Common myeloid progenitor, CD34-positive (primary cell): ENCODE data around the gene SNRNP48.

Experiments used
- CTCF ChIA-PET: fragments of 350-600 bp; sonication (Branson Sonifier 250); formaldehyde crosslinking; loops from one replicate; lab custom pipeline; 2021; ENCODE audit warnings: antibody characterized with exemption; lab: Charles Lee
- POLR2A ChIA-PET: fragments of 350-600 bp; sonication (Branson Sonifier 250); formaldehyde crosslinking; loops from one replicate; lab custom pipeline; 2021; ENCODE audit warnings: antibody characterized with exemption; lab: Charles Lee
- DNase-seq, 3 donors: peaks; one replicate each; pipeline versions ENCODE4 v3.0.0 to v3.0.0-alpha.2; 2013
- H3K27ac ChIP-seq, 2 experiments: 1 replicate in 1 of 2; 2 replicates in 1 of 2; pipeline ENCODE4 v1.7.0; 2013; ENCODE audit warnings: inconsistent platforms in 2 of 2, low read length in 2 of 2, mild to moderate bottlenecking in 2 of 2, low read depth in 1 of 2, moderate library complexity in 1 of 2; ENCODE audit not compliant: severe bottlenecking in 2 of 2, insufficient read depth in 1 of 2, poor library complexity in 1 of 2
- H3K27me3 ChIP-seq, 5 experiments: replicated peaks in 2 of 5; 1 replicate in 3 of 5; 2 replicates in 2 of 5; pipeline versions ENCODE4 v1.6.1 to v1.7.0; 2013; ENCODE audit warnings: low read length in 4 of 5, mild to moderate bottlenecking in 2 of 5, moderate library complexity in 2 of 5, inconsistent platforms in 1 of 5; ENCODE audit not compliant: insufficient read depth in 5 of 5, control insufficient read depth in 4 of 5
- H3K36me3 ChIP-seq, 4 experiments: 1 replicate in 2 of 4; 2 replicates in 2 of 4; pipeline versions ENCODE4 v1.6.1 to v1.7.0; 2013; ENCODE audit warnings: low read length in 3 of 4, control low read depth in 1 of 4, mild to moderate bottlenecking in 1 of 4; ENCODE audit not compliant: control insufficient read depth in 4 of 4, insufficient read depth in 4 of 4
- H3K4me1 ChIP-seq, 4 experiments: 1 replicate in 3 of 4; 2 replicates in 1 of 4; pipeline versions ENCODE4 v1.6.1 to v1.7.1; 2013; ENCODE audit warnings: low read length in 3 of 4, mild to moderate bottlenecking in 3 of 4, control low read depth in 1 of 4, inconsistent platforms in 1 of 4, moderate library complexity in 1 of 4; ENCODE audit not compliant: control insufficient read depth in 4 of 4, insufficient read depth in 4 of 4; ENCODE audit errors: control extremely low read depth in 1 of 4
- H3K4me3 ChIP-seq, 7 experiments: 1 replicate in 4 of 7; 2 replicates in 3 of 7; pipeline versions ENCODE4 v1.5.1 to v1.7.0; 2013; ENCODE audit warnings: mild to moderate bottlenecking in 7 of 7, low read length in 6 of 7, moderate library complexity in 6 of 7, inconsistent platforms in 2 of 7, low read depth in 2 of 7, control low read depth in 1 of 7; ENCODE audit not compliant: insufficient read depth in 4 of 7, control insufficient read depth in 1 of 7; ENCODE audit errors: extremely low read depth in 1 of 7
- H3K9me3 ChIP-seq, 5 experiments: 1 replicate in 4 of 5; 2 replicates in 1 of 5; pipeline versions ENCODE4 v1.6.1 to v1.7.1; 2013; ENCODE audit warnings: low read length in 4 of 5, mild to moderate bottlenecking in 2 of 5, inconsistent platforms in 1 of 5, low read depth in 1 of 5, moderate library complexity in 1 of 5; ENCODE audit not compliant: control insufficient read depth in 4 of 5, insufficient read depth in 2 of 5; ENCODE audit errors: control extremely low read depth in 1 of 5
- WGBS: methylation state at CpG from one replicate; pipeline ENCODE4 v1.1.5; 2013; ENCODE audit not compliant: insufficient coverage; 5-methylcytosine and 5-hydroxymethylcytosine counted together

SNRNP48 gene

GRCh38 chr6:7566617-7567173 is 23.3 kb upstream of the SNRNP48 start:
- 90% methylated on average over 4 of the region's 4 CpGs for WGBS
- no peak for DNase-seq
- Histone ChIP-seq H3K9me3 (no peaks in the 10 kb centered on the region), H3K27me3 (peaks cover 0 to 11% (median 7%) of the 10 kb centered on the region in 5 experiments), H3K27ac (no peak overlapping the region), H3K4me3 (no peak overlapping the region), H3K4me1 (no peaks in the 10 kb centered on the region), H3K36me3 (no peaks in the 10 kb centered on the region)
- ChIA-PET POLR2A (no interaction called here), CTCF (interaction anchor here (0.9 kb wide), 1 partner anchor 20 kb away, joined by 3 read pairs; no protein-coding TSS in a partner anchor)

DNA sequence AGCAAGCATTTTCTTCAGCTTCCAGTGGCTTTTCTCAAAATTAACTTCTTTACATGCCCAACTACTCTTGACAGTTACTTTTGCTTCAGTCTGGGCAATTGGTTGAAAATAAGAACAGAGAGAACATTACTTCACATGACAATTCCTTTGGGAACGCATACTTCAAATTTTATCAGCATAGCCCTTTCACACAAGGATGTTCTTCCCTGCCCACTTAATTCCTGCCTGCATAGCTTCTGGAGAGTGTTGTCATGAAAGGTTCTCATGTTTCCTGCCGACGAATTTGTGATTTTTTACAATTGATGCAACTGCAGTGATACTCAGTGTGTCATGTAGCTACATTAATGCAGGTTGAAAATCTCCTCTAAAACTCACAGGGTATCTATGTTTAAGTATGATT is 22.0 kb upstream of the SNRNP48 start:
- POLR2A ChIA-PET = no interaction called here
- CTCF ChIA-PET = no interaction called here
- Histone ChIP-seq H3K4me3 (no peak overlapping the region), H3K4me1 (no peaks in the 10 kb centered on the region), H3K36me3 (no peaks in the 10 kb centered on the region), H3K27me3 (peaks cover 0 to 11% (median 6%) of the 10 kb centered on the region in 5 experiments), H3K27ac (no peak overlapping the region), H3K9me3 (no peaks in the 10 kb centered on the region)
- no peak for DNase-seq
- WGBS = 100% methylated on average over 1 of the region's 3 CpGs

GRCh38 chr6:7569082-7569481 is 20.9 kb upstream of the SNRNP48 start:
- Histone ChIP-seq H3K36me3 (no peaks in the 10 kb centered on the region), H3K9me3 (no peaks in the 10 kb centered on the region), H3K27me3 (peaks cover 0 to 11% (median 6%) of the 10 kb centered on the region in 5 experiments), H3K4me1 (no peaks in the 10 kb centered on the region), H3K27ac (no peak overlapping the region), H3K4me3 (no peak overlapping the region)
- CTCF ChIA-PET = interaction anchor here (0.6 kb wide), 2 partner anchors 11 to 46 kb away, joined by 4 to 6 read pairs; no protein-coding TSS in a partner anchor
- POLR2A ChIA-PET = no interaction called here
- DNase-seq = no peak
- 90% methylated on average over 11 of the region's 13 CpGs for WGBS

GRCh38 chr6:7572213-7572943 is 17.6 kb upstream of the SNRNP48 start:
- no peak overlapping the region for H3K27ac ChIP-seq
- ChIA-PET POLR2A (no interaction called here), CTCF (no interaction called here)
- WGBS = 100% methylated on average over 3 of the region's 9 CpGs
- H3K9me3 ChIP-seq = no peaks in the 10 kb centered on the region
- no peaks in the 10 kb centered on the region for H3K4me1 ChIP-seq
- no peaks in the 10 kb centered on the region for H3K36me3 ChIP-seq
- DNase-seq = no peak
- no peak overlapping the region for H3K4me3 ChIP-seq
- peaks cover 0 to 8% (median 7%) of the 10 kb centered on the region in 5 experiments for H3K27me3 ChIP-seq

GRCh38 chr6:7574500-7574899 is 15.5 kb upstream of the SNRNP48 start:
- Histone ChIP-seq H3K27ac (no peak overlapping the region), H3K9me3 (no peaks in the 10 kb centered on the region), H3K27me3 (peaks cover 0 to 8% (median 3%) of the 10 kb centered on the region in 5 experiments), H3K4me3 (no peak overlapping the region), H3K36me3 (no peaks in the 10 kb centered on the region), H3K4me1 (no peaks in the 10 kb centered on the region)
- ChIA-PET POLR2A (interaction anchor here (1.0 kb wide), 1 partner anchor 8 kb away, joined by 6 read pairs; no protein-coding TSS in a partner anchor), CTCF (interaction anchor here (1.3 kb wide), 1 partner anchor 10 kb away, joined by 5 read pairs; no protein-coding TSS in a partner anchor)
- 100% methylated on average over 2 of the region's 2 CpGs for WGBS
- DNase-seq = no peak

GRCh38 chr6:7578516-7578915 is 11.5 kb upstream of the SNRNP48 start:
- H3K4me3 ChIP-seq = no peak overlapping the region
- H3K27ac ChIP-seq = no peak overlapping the region
- peaks cover 0 to 3% (median 0%) of the 10 kb centered on the region in 5 experiments for H3K27me3 ChIP-seq
- no peaks in the 10 kb centered on the region for H3K9me3 ChIP-seq
- DNase-seq = no peak
- ChIA-PET CTCF (interaction anchor here (2.2 kb wide), 1 partner anchor 11 kb away, joined by 9 read pairs; the partner anchor contains the start of gene SNRNP48), POLR2A (no interaction called here)
- no peaks in the 10 kb centered on the region for H3K4me1 ChIP-seq
- WGBS = no CpG with 5 or more reads among the region's 2 CpGs
- H3K36me3 ChIP-seq = no peaks in the 10 kb centered on the region

DNA sequence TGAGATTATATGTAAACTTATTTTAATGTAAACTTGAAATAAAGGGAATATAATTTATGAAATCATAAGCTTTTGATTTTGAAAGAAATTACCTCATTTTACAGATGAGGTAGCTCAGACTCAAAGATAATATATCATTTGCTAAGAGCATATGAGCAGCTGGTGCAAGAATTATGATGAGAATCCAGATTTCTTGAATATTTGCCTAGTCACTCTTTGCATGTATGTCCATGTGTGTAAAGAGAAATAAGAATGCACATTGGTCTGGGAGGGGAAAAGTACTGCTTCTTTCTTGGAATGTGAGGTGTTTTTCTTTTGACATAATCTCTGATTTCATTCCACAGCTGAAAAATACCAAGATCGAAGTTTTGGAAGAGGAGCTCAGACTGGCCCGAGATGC is 11.1 kb upstream of the SNRNP48 start:
- no peak for DNase-seq
- ChIA-PET CTCF (interaction anchor here (0.6 to 2.2 kb wide), 3 partner anchors 10 to 25 kb away, joined by 3 to 9 read pairs (median 3); partner anchors contain the start of gene SNRNP48), POLR2A (no interaction called here)
- H3K27me3 ChIP-seq = peaks cover 0 to 3% (median 0%) of the 10 kb centered on the region in 5 experiments
- H3K36me3 ChIP-seq = no peaks in the 10 kb centered on the region
- no peaks in the 10 kb centered on the region for H3K4me1 ChIP-seq
- no peak overlapping the region for H3K27ac ChIP-seq
- 92% methylated on average over 2 of the region's 2 CpGs for WGBS
- H3K4me3 ChIP-seq = no peak overlapping the region
- no peaks in the 10 kb centered on the region for H3K9me3 ChIP-seq
